HG02763 (cell line): ENCODE data around the gene GHRH.

Experiments used
- ATAC-seq: cut with Tn5 transposase; IDR thresholded peaks from one replicate; pipeline ENCODE4 v1.9.1; 2021; ENCODE audit warnings: mild to moderate bottlenecking, moderate library complexity; ENCODE audit not compliant: unreplicated experiment

GHRH gene

DNA sequence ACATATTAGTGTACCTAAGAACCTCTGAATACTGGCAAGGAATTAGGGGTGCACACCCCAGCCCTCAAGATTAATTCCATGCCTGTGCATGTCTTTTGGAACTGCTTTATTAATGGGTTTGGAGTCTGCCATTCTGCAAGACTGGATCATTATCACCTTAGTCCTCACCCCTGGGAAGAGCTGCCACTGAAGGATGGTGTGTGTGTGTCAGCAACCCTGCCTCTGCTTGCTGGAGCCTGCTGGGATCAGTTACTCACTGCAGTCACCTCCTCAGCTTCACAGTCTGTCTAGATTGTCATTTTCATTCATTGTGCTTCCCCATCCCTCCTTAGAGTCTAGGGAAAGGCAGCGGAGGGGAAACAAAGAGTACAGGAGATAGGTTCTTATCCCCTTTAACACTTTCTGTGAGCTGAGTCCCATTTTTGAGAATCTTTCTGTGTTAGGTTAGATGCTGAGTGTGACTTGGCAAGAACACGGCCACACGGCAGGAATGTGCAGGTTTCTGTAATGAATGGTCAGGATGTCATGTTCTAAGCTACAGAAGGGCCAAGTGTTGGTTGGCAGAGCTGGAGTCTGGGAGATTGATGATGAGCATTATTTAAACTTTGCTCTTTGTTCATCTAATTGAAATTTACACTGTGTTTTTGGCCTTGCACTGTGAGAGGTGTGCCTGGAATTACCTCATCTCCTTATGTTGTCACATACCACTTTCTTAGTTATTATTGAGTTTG, 21.1 kb downstream of the GHRH start:
- ATAC-seq = no peak

DNA sequence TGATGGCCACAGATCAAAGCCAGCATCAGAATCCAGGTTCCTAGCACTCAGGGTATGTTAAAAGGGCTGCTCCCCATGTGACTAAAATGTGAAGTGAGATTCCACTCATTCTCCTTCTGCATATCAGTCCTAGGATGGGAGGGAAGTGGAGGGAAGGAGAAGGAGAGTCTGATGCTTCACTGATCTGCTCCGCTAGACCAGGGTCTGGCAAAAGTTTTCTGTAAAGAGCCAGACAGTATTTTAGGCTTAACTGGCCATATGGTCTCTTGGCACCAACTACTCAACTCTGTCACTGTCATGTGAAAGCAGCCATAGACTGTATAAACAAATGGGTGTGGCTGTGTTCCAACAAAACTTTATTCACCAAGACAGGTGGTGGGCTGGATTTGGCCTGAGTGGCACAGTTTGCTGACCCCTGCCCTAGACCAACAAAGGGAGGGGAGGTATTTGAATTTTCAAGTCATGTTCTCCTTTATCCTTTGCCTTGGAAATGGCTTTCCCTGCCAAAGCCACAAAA, 22.6 kb downstream of the GHRH start:
- no peak for ATAC-seq

DNA sequence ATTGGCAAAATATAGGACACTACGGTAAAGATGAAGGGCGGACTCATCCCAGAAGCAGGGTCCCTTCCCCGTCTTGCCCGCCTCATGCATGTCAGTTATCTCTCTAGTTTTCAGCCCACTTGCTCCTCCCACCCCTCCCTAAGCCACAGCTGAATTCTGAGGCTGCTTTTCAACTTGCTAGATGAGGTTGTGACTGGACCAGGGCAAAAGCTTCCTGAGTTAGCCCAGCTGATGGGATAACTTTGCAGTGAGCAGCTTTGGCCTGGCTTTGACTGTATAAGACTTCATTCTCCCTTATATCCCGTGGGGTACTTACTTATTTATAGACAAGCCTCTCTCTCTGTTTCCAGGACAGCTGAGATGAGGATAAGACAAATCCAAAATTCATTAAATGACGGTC, 23.2 kb downstream of the GHRH start:
- ATAC-seq = no peak

DNA sequence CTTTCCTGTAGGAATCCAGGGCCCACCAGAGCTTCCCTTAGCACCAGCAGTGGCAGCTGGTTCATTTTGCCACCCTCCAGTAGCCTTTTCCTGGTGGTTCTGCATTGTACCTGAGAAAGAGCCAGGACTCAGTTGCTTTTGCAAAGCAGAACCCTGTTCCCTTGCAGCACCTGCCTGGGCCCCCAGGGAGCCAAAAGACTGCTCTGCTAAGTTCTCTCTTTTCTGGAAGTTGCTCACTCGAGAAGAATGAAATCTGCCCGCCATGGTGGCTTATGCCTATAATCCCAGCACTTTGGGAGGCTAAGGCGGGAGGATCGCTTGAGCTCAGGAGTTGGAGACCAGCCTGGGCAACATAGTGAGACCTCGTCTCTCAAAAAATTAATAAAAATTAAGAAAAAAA, 24.0 kb downstream of the GHRH start:
- no peak for ATAC-seq

DNA sequence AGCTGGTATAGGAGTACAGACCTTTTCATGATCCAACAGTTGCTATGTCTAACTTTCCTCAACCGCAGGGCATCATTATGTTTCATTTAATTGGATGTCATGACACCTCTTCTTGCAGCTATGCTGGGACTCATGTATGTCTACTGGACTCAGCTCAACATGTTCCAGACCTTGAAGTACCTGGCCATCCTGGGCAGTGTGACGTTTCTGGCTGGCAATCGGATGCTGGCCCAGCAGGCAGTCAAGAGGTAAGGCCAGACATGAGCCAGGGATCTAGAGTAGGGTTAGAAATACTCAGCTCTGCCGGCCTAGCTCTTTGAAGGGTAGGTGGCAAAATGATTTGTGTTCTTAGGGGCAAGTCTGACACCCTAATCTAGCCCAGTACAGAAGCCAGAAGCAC, 25.2 kb downstream of the GHRH start:
- ATAC-seq = no peak

DNA sequence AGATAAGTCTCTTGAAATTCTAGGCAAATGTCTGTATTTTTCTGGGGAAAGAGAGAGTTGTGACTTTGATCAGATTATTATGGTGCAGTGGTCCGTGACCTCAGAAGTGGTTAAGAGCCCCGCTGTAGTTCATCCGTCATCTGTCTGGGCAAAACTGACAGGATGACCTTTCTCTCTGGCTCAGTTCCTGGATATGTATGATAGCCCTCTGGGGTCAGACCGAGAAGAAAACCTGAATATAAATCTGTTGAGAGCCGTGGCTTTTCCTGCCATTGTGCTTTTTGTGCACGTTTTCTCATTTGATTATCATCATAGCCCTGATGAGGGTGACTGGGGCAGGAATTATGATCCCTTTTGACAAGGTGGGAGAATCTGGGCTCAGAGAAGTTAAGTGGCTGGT, 26.5 kb downstream of the GHRH start:
- no peak for ATAC-seq

DNA sequence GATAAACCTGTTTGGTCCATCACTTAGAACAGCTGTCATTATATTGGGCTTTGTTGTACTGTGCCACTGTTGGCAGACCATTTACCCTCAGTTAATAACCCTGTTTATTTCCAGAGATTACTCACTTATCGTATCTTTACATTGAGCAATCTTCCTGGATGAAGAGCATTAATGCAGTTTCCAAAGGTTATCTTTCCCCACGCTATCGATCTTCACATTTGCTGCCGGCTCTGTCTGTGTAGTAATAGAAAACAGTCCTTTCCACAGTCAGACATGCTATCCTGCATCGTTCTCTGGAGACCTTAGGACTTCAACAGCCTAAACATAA, 27.4 kb downstream of the GHRH start:
- ATAC-seq = no peak

DNA sequence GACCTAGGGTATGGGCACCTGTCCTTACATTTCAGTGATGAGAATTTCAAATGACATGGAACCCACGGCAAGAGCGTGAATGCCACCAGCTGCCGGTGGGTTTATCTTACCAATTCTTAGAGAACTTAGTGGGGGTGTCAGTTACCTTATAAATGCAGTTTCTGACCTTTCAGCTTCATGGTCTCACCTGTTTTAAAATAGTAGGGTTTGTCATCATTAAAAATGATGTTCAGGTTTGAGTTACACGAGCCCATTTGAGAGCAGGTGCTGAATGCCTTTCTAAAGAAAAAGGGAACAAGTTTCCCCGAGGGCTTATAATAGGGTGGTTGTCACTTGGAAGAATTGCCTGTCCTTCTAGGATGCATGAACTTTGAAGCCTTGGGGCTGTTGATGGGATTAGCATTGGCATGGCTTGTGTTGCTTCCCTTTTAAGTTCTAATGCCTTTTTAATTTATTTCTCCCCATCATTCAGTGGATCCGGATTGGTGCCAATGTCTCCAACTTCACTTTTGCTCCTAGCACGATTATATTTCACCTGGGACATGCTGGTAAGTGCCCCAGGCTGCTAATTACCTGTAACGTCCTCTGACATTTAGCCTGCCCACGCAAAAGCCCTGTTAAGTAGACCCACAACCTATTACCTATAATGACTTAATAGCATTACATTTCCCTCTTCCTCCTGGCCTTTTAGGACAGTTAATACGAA, 27.9 kb downstream of the GHRH start:
- ATAC-seq = no peak

DNA sequence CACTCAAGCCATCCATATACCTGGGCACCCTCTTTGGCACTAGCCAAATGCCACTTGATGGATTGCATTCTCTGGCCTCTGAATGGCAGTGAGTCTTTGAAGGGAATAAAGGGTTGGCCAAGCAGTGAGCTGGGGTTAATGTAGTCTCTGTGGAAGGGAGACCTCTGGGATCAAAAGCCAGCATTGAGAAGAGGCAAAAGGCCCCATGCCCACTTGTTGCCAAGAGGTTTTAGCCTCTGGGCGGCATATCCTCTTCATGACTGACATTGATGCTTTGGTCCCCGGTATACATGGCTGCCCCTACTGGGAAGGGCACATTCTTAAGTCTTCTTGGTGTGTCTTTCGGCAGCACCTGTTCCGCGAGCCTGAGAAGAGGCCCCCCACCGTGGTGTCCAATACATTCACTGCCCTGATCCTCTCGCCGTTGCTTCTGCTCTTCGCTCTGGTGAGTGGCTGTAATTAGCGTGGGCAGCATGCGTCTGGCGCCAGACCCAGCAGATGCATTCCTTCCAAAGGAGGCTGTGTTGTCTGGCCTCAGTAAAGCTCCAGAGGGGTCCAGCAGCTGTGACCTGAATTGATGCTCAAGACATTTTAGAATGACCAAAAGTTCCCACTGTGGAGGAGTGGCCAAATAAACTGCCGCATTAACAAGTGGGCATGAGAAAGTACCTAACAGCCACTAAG, 29.5 kb downstream of the GHRH start:
- ATAC-seq = no peak

DNA sequence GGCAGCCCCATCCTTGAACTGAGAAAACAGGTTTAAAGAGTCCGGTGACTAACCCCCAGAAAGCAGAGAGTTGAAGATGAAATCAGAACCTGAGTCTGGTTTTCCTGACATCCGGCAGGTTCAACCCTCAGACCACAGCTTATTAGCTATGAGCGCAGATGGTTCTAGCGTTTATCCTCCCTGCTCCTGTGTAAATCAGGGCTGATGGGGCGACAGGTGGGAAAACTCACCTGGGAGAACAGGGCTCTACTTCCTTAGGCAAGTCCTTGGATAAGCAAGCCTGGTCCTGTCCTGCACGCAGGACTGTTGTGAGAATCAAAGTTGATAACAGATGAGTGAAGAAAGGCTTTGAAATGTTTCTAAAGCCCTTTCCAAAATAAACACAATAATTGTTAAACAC, 31.4 kb downstream of the GHRH start:
- ATAC-seq = no peak

DNA sequence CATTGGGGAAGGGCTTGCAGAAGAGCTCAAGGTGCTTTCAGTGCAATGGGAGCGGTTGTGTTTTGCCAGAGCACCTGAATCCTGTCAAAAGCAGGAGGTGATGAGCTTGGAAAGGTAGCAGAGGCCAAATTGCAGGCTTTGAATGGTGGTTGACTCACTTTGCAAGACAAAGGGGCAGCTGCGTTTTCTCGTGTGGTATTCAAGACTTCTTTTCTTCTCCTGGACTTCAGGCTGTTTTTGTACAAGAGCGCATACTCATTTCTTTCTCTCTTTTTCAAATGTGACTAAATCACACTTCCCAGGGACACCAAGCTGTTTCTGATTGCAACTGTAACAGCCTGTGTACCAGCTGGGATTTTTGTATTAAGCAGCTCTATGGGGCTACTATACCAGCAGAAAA, 32.3 kb downstream of the GHRH start:
- ATAC-seq = no peak

DNA sequence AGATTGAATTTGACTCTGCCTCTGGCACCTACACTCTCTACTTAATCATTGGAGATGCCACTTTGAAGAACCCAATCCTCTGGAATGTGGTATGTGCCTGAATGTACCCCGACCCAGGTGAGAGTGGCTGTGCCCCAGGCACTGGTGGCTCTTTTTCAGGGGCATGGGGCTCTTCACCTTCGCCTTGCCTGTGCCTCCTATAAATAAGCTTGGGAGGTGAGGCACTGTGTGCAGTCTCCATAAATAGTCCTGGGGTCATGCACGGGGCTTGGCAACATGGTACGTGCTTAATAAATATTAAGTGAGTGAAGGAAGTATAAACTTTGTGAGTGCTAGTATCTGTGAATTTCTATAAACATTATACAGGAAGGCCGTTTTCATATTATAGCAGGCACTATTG, 33.0 kb downstream of the GHRH start:
- no peak for ATAC-seq

DNA sequence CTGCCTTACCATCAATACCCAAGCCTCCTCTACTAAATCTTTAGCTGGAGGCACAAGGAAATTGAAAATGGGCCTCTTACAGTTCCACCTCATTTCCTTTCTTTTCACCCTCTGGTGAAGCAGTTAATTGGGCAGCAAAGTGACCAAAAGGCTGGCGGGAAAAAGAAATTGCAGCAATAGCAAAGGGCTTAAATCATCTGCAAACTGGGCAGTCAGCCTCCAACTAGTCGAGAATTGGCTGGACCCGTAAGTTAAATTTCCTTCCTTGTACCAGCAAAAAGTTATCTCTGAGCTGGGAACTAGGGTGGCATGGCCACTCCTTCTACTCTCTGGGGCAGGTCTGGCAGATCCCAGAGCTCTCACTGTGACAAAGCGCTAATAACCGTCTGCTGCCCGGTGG, 33.5 kb downstream of the GHRH start:
- no peak for ATAC-seq

DNA sequence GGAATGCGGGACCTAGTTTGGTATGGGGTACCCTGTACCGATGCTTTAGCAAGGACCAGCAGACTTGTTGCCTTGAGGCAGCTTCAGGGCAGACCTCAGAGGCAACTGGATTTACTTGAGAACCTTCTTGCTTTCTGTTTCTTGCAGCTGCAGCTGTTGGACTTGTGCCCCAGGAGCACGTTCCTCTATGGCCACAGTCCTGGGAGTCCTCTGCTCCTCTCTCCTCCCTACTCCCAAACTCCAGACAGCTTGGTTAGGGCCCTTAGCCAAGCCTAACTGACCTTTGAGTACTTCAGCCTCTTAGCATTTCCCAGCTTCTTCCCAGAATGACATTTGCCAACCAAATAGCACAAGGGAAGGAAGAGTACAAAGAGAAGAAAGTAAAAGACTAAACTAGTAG, 34.7 kb downstream of the GHRH start:
- ATAC-seq = no peak

DNA sequence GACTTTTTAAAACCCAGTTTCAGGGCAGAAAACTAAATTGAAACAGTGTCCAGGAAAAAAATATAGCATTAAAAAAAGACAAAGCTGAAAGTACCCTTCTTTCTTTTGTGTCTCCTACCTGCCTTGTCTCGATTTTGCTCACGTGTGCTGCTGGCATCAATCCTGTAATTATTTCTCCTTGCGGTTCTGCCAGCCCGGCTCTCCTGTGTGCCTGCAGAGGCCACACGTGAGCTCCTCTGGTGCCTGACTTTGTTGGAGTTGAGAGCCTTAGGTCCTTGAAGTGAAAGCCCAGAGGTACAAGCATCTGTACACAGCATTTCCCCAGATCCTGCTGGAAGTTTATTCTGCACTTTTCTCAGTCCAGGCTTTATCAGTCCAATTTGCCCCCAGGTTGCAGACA, 36.5 kb downstream of the GHRH start:
- no peak for ATAC-seq

DNA sequence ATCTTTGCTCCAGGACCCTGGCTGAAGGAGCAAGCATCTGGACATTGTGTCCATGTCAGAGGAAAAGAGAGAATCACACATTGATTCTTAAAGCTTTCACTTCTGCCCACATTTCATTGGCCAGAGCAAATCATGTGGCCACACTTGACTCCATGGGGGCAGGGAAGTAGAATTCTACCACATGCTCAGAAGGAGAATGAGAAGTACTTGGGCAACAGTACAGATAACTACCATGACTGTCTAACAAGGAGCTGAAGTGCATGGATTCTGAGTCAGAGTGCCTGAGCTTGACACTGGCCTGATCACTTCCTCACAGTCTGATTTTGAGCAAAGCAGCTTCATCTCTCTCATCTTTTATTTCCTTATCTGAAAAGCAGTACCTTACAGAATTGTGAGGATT, 38.6 kb downstream of the GHRH start:
- ATAC-seq = no peak

DNA sequence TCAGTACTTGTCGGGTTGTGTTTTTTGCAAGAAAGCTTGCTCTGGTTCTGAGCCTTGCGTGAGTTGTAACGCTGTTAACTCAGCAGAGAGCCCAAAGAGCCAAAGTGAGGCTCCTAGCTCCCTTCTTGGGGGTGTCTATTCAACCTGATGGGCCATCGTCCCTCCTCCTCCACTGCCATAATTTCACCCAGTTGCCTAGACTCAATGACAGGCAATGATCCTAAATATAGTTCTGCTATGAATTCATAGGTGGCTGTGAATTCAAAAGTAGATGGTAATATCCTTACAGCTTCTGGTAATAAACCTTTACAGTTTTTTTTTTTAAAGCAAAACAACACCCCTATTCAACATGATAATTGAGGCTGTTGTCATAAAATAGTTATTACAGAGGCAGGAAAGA, 39.5 kb downstream of the GHRH start:
- ATAC-seq = no peak

DNA sequence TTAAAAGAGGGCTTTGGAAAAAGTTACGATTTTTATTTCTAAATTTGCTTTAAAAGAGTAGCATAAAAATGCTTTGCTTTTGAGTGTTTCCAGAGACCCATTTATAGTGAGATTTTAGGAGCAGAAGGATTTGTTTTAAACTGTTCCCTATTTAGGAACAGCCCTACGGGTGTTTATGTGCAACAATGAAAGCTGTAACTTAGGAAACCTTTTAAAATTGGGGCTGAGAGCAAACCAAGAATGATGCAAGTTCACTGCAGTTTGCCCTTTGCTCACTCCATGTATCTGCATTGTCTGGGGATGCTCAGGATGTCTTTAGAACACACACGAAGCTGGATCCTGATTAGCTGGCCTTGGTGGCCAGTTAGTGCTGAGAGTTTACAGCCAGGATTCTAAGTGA, 40.9 kb downstream of the GHRH start:
- no peak for ATAC-seq

DNA sequence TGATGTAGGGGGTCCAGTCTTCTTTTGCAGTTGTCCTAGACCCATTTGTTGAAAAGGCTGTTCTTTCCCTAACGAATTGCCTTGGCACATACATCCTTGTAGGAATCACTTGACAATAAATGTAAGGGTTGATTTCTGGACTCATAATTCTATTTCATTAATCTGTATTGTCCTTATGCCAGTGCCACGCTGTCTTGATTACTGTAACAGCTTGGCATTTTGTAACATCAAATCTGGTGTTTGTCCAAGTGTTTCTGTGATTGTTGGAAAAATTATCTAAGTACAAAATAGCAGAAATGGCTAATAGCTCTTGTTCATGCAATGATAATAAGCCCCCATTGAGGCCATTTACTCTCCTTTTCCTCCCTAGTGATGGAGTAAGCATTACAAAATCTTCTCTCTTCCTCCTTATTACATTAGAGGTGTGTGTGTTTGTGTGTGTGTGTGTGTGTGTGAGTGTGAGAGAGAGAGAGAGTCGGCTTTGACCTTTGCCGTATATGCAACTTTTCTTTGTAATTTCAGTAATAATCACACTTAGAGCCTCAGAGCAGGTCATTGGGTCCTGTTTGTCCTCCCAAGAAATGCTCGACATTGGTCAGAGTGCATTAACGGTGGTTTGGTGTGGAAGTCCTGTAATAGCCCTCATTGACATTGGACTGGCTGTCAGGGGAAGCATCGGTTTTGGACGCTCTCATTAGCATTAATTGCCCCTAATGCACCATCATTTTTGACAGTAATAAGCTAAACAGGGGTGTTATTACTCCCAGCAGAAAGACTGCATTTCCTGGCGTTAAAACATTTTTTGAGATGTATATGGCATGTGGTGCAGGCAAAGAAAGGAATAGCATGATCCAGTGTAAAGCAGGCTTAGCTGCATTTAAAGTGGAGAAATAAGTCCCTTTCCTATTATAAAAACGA, 41.6 kb downstream of the GHRH start:
- ATAC-seq = no peak

DNA sequence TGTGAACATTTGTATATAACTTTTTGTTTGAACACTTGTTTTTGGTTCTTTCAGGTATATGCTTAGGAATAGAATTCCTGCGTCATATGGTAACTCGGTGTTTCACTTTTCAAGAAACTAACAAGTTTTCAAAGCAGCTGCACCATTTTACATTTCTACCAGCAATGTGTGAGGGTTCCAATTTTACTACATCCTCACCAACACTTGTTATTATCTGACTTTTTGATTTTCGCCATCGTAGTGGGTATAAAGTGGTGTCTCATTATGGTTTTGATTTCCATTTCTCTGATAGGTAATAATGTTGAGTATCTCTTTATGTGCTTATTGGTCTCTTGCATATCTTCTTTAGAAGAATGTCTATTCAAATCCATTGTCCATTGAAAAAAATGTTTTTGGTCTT, 42.6 kb downstream of the GHRH start:
- no peak for ATAC-seq

DNA sequence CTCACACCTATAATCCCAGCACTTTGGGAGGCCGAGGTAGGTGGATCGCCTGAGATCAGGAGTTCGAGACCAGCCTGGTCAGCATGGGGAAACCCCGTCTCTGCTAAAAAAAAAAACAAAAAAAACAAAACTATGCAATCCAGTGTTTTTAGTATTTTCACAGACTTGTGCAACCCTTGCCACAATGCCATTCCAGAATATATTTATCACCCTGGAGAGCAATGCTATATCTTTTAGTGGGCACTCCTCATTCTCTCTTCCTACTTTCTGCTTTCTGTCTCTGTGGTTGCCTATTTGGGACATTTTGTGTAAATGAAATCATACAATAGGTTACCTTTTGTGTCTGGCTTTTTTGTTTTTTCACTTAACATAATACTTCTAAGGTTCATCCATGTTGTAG, 43.2 kb downstream of the GHRH start:
- ATAC-seq = no peak
